ENCODE results near the gene SCFD2.

SCFD2 gene

GRCh38 chr4:52846502-52846901, 519.4 kb downstream of the SCFD2 start:
- peaks cover 4% of the 10 kb centered on the region for H3K27me3 ChIP-seq (ENCODE audit: control insufficient read depth, insufficient read depth, low read length)
- H3K9me3 ChIP-seq (ENCODE audit: control insufficient read depth, low read depth, low read length): no peaks in the 10 kb centered on the region
- H3K9ac ChIP-seq (ENCODE audit: low read length): no peak overlapping the region
- peaks cover 18% of the 10 kb centered on the region for H3K4me1 ChIP-seq (ENCODE audit: control insufficient read depth, low read depth, low read length)
- no peak overlapping the region for H3K4me3 ChIP-seq (ENCODE audit: low read length)
- no peaks in the 10 kb centered on the region for H3K36me3 ChIP-seq (ENCODE audit: control insufficient read depth, low read depth, low read length)
- no peak overlapping the region for H3K27ac ChIP-seq (ENCODE audit: low read length)

GRCh38 chr4:52844596-52844995, 521.3 kb downstream of the SCFD2 start:
- Histone ChIP-seq H3K9ac (ENCODE audit: low read length) (no peak overlapping the region), H3K9me3 (ENCODE audit: control insufficient read depth, low read depth, low read length) (no peaks in the 10 kb centered on the region), H3K27ac (ENCODE audit: low read length) (no peak overlapping the region), H3K27me3 (ENCODE audit: control insufficient read depth, insufficient read depth, low read length) (peaks cover 4% of the 10 kb centered on the region), H3K4me1 (ENCODE audit: control insufficient read depth, low read depth, low read length) (peaks cover 35% of the 10 kb centered on the region), H3K4me3 (ENCODE audit: low read length) (no peak overlapping the region), H3K36me3 (ENCODE audit: control insufficient read depth, low read depth, low read length) (no peaks in the 10 kb centered on the region)

GRCh38 chr4:52843958-52844357, 521.9 kb downstream of the SCFD2 start:
- Histone ChIP-seq H3K27ac (ENCODE audit: low read length) (no peak overlapping the region), H3K4me3 (ENCODE audit: low read length) (no peak overlapping the region), H3K27me3 (ENCODE audit: control insufficient read depth, insufficient read depth, low read length) (peaks cover 10% of the 10 kb centered on the region), H3K4me1 (ENCODE audit: control insufficient read depth, low read depth, low read length) (peaks cover 35% of the 10 kb centered on the region), H3K9me3 (ENCODE audit: control insufficient read depth, low read depth, low read length) (no peaks in the 10 kb centered on the region), H3K9ac (ENCODE audit: low read length) (no peak overlapping the region), H3K36me3 (ENCODE audit: control insufficient read depth, low read depth, low read length) (no peaks in the 10 kb centered on the region)

GRCh38 chr4:52843351-52843750, 522.5 kb downstream of the SCFD2 start:
- H3K36me3 ChIP-seq (ENCODE audit: control insufficient read depth, low read depth, low read length): no peaks in the 10 kb centered on the region
- H3K4me3 ChIP-seq (ENCODE audit: low read length): no peak overlapping the region
- peaks cover 13% of the 10 kb centered on the region for H3K27me3 ChIP-seq (ENCODE audit: control insufficient read depth, insufficient read depth, low read length)
- H3K27ac ChIP-seq (ENCODE audit: low read length): no peak overlapping the region
- no peak overlapping the region for H3K9ac ChIP-seq (ENCODE audit: low read length)
- peaks cover 35% of the 10 kb centered on the region for H3K4me1 ChIP-seq (ENCODE audit: control insufficient read depth, low read depth, low read length)
- no peaks in the 10 kb centered on the region for H3K9me3 ChIP-seq (ENCODE audit: control insufficient read depth, low read depth, low read length)

- Histone ChIP-seq H3K4me1 (ENCODE audit: control insufficient read depth, low read depth, low read length) (peaks cover 35% of the 10 kb centered on the region), H3K4me3 (ENCODE audit: low read length) (no peak overlapping the region), H3K27ac (ENCODE audit: low read length) (no peak overlapping the region), H3K27me3 (ENCODE audit: control insufficient read depth, insufficient read depth, low read length) (peaks cover 13% of the 10 kb centered on the region), H3K9me3 (ENCODE audit: control insufficient read depth, low read depth, low read length) (no peaks in the 10 kb centered on the region), H3K9ac (ENCODE audit: low read length) (no peak overlapping the region), H3K36me3 (ENCODE audit: control insufficient read depth, low read depth, low read length) (no peaks in the 10 kb centered on the region)
These were observed 523.1 kb downstream of the SCFD2 start for GRCh38 chr4:52842792-52843191.

- no peaks in the 10 kb centered on the region for H3K36me3 ChIP-seq (ENCODE audit: control insufficient read depth, low read depth, low read length)
- no peak overlapping the region for H3K9ac ChIP-seq (ENCODE audit: low read length)
- H3K9me3 ChIP-seq (ENCODE audit: control insufficient read depth, low read depth, low read length): no peaks in the 10 kb centered on the region
- H3K4me3 ChIP-seq (ENCODE audit: low read length): no peak overlapping the region
- H3K4me1 ChIP-seq (ENCODE audit: control insufficient read depth, low read depth, low read length): peaks cover 38% of the 10 kb centered on the region
- peaks cover 13% of the 10 kb centered on the region for H3K27me3 ChIP-seq (ENCODE audit: control insufficient read depth, insufficient read depth, low read length)
- H3K27ac ChIP-seq (ENCODE audit: low read length): no peak overlapping the region
These were observed 524.0 kb downstream of the SCFD2 start for GRCh38 chr4:52841682-52842456.

GRCh38 chr4:52840531-52841370, 525.1 kb downstream of the SCFD2 start:
- Histone ChIP-seq H3K36me3 (ENCODE audit: control insufficient read depth, low read depth, low read length) (no peaks in the 10 kb centered on the region), H3K9me3 (ENCODE audit: control insufficient read depth, low read depth, low read length) (no peaks in the 10 kb centered on the region), H3K9ac (ENCODE audit: low read length) (no peak overlapping the region), H3K4me1 (ENCODE audit: control insufficient read depth, low read depth, low read length) (peaks cover 46% of the 10 kb centered on the region), H3K4me3 (ENCODE audit: low read length) (no peak overlapping the region), H3K27me3 (ENCODE audit: control insufficient read depth, insufficient read depth, low read length) (peaks cover 13% of the 10 kb centered on the region), H3K27ac (ENCODE audit: low read length) (no peak overlapping the region)

GRCh38 chr4:52838729-52839586, 526.9 kb downstream of the SCFD2 start:
- H3K9me3 ChIP-seq (ENCODE audit: control insufficient read depth, low read depth, low read length): no peaks in the 10 kb centered on the region
- H3K27ac ChIP-seq (ENCODE audit: low read length): no peak overlapping the region
- H3K27me3 ChIP-seq (ENCODE audit: control insufficient read depth, insufficient read depth, low read length): peaks cover 13% of the 10 kb centered on the region
- H3K36me3 ChIP-seq (ENCODE audit: control insufficient read depth, low read depth, low read length): no peaks in the 10 kb centered on the region
- H3K4me3 ChIP-seq (ENCODE audit: low read length): no peak overlapping the region
- H3K9ac ChIP-seq (ENCODE audit: low read length): no peak overlapping the region
- H3K4me1 ChIP-seq (ENCODE audit: control insufficient read depth, low read depth, low read length): peaks cover 54% of the 10 kb centered on the region

- H3K27me3 ChIP-seq (ENCODE audit: control insufficient read depth, insufficient read depth, low read length): peaks cover 13% of the 10 kb centered on the region
- no peak overlapping the region for H3K9ac ChIP-seq (ENCODE audit: low read length)
- no peak overlapping the region for H3K4me3 ChIP-seq (ENCODE audit: low read length)
- no peak overlapping the region for H3K27ac ChIP-seq (ENCODE audit: low read length)
- H3K9me3 ChIP-seq (ENCODE audit: control insufficient read depth, low read depth, low read length): no peaks in the 10 kb centered on the region
- H3K4me1 ChIP-seq (ENCODE audit: control insufficient read depth, low read depth, low read length): peaks cover 53% of the 10 kb centered on the region
- H3K36me3 ChIP-seq (ENCODE audit: control insufficient read depth, low read depth, low read length): no peaks in the 10 kb centered on the region
These were observed 527.9 kb downstream of the SCFD2 start for GRCh38 chr4:52837716-52838558.

GRCh38 chr4:52836678-52837077, 529.2 kb downstream of the SCFD2 start:
- H3K4me1 ChIP-seq (ENCODE audit: control insufficient read depth, low read depth, low read length): peaks cover 41% of the 10 kb centered on the region
- no peak overlapping the region for H3K27ac ChIP-seq (ENCODE audit: low read length)
- H3K27me3 ChIP-seq (ENCODE audit: control insufficient read depth, insufficient read depth, low read length): peaks cover 13% of the 10 kb centered on the region
- no peak overlapping the region for H3K9ac ChIP-seq (ENCODE audit: low read length)
- H3K9me3 ChIP-seq (ENCODE audit: control insufficient read depth, low read depth, low read length): no peaks in the 10 kb centered on the region
- no peak overlapping the region for H3K4me3 ChIP-seq (ENCODE audit: low read length)
- H3K36me3 ChIP-seq (ENCODE audit: control insufficient read depth, low read depth, low read length): no peaks in the 10 kb centered on the region
